ENCODE measurements around the gene RBFOX2. TPM values are rescaled to one million over a fixed set of nuclear protein-coding genes. Genes with fewer than 3 reads are reported as not detected.

RBFOX2 gene
- total and polyA plus RNA-seq, 2 of the 13 experiments (the other 11 are each of a cell fraction or from before 2014, with no cell fraction given), result 37.3 to 40.4 TPM

- no peaks in the 10 kb centered on the region for H3K9me3 ChIP-seq (ENCODE audit: low read length)
- H4K20me1 ChIP-seq (ENCODE audit: insufficient read depth, low read length), result no peaks in the 10 kb centered on the region
- no TSS peak for BruUV-seq (replicated peaks)
- no peak overlapping the region for H3K4me2 ChIP-seq (ENCODE audit: low read depth, low read length)
- no peaks in the 10 kb centered on the region for H3K36me3 ChIP-seq (replicated peaks in 1 of 2; ENCODE audit: control insufficient read depth in 1 of 2, insufficient read depth in 2 of 2, low read length in 2 of 2)
- TF ChIP-seq HCFC1 (IDR thresholded peaks at IDR 0.05; ENCODE audit: low read depth, low read length), result no peak
- TF ChIP-seq REL (CRISPR knock-in tag; conservative IDR thresholded peaks at IDR 0.05), result no peak
- no peak for TF ChIP-seq ZBTB20 (CRISPR knock-in tag; IDR thresholded peaks at IDR 0.05; ENCODE audit: borderline replicate concordance, low read depth)
- TF ChIP-seq, protein P1, sequence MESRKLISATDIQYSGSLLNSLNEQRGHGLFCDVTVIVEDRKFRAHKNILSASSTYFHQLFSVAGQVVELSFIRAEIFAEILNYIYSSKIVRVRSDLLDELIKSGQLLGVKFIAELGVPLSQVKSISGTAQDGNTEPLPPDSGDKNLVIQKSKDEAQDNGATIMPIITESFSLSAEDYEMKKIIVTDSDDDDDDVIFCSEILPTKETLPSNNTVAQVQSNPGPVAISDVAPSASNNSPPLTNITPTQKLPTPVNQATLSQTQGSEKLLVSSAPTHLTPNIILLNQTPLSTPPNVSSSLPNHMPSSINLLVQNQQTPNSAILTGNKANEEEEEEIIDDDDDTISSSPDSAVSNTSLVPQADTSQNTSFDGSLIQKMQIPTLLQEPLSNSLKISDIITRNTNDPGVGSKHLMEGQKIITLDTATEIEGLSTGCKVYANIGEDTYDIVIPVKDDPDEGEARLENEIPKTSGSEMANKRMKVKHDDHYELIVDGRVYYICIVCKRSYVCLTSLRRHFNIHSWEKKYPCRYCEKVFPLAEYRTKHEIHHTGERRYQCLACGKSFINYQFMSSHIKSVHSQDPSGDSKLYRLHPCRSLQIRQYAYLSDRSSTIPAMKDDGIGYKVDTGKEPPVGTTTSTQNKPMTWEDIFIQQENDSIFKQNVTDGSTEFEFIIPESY (CRISPR knock-in tag; IDR thresholded peaks at IDR 0.05), result no peak
- TF ChIP-seq GTF3A (CRISPR knock-in tag; conservative IDR thresholded peaks at IDR 0.05), result no peak
- no peak for TF ChIP-seq ZNF720 (CRISPR knock-in tag; IDR thresholded peaks at IDR 0.05)
- TF ChIP-seq, protein P2, sequence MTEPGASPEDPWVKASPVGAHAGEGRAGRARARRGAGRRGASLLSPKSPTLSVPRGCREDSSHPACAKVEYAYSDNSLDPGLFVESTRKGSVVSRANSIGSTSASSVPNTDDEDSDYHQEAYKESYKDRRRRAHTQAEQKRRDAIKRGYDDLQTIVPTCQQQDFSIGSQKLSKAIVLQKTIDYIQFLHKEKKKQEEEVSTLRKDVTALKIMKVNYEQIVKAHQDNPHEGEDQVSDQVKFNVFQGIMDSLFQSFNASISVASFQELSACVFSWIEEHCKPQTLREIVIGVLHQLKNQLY (CRISPR knock-in tag; IDR thresholded peaks at IDR 0.05), result no peak
- TF ChIP-seq ZBTB7B (CRISPR knock-in tag; IDR thresholded peaks at IDR 0.05), result no peak
- TF ChIP-seq ZNF629 (CRISPR knock-in tag; conservative IDR thresholded peaks at IDR 0.05), result no peak
- TF ChIP-seq MAFG (CRISPR knock-in tag; IDR thresholded peaks at IDR 0.05), result no peak
- no peak for TF ChIP-seq ZSCAN20 (CRISPR knock-in tag; IDR thresholded peaks at IDR 0.05; ENCODE audit: borderline replicate concordance)
- no peak for TF ChIP-seq ZNF280B (CRISPR knock-in tag; IDR thresholded peaks at IDR 0.05; ENCODE audit: borderline replicate concordance)
- no peak for TF ChIP-seq REPIN1 (CRISPR knock-in tag; IDR thresholded peaks at IDR 0.05; ENCODE audit: borderline replicate concordance, low read depth)
- no peak for TF ChIP-seq SIX1 (CRISPR knock-in tag; IDR thresholded peaks at IDR 0.05; ENCODE audit: borderline replicate concordance)
- ATAC-seq, result no peak
- H3K79me2 ChIP-seq (ENCODE audit: insufficient read depth, low read length), result peaks cover 27% of the 10 kb centered on the region
- peaks cover 26% of the 10 kb centered on the region for H3K4me1 ChIP-seq (ENCODE audit: insufficient read depth, low read length)
- POLR2A ChIA-PET, result no interaction called here
- CTCF ChIA-PET (ENCODE audit: low intra/inter-chr PET ratio, low total read pairs), result no interaction called here
- no peak overlapping the region for H3K27ac ChIP-seq (ENCODE audit: extremely low read length, insufficient read depth, low read length)
- no peak for DNase-seq (ENCODE audit: low spot score)
- 98% methylated on average over 4 of the region's 4 CpGs for WGBS (ENCODE audit: low lambda C conversion rate)
- in situ Hi-C loops (cut with HindIII; ENCODE audit: extremely low pct_ligation_motif_present, low pct_unique_long_range_greater_than_20kb) (no loop called here), intact Hi-C loops (cut with micrococcal nuclease; ENCODE audit: unreplicated experiment) (no loop called here)
- no peaks in the 10 kb centered on the region for H3K27me3 ChIP-seq (ENCODE audit: control insufficient read depth in 1 of 2, insufficient read depth in 2 of 2, low read length in 2 of 2)
- H3K4me3 ChIP-seq (replicated peaks in 1 of 3; ENCODE audit: insufficient read depth in 1 of 3, low read depth in 2 of 3, low read length in 3 of 3), result no peak overlapping the region
- H2AFZ ChIP-seq (ENCODE audit: low read length), result no peak overlapping the region
- no peak for FAIRE-seq
- H3K9ac ChIP-seq (ENCODE audit: insufficient read depth, low read depth, low read length), result no peak overlapping the region
Measured at GRCh38 chr22:35910003-35910769, 118.4 kb downstream of the RBFOX2 start.
